HepG2 (cell line): ENCODE measurements around the gene ZNF506. TPM values are rescaled to one million over a fixed set of nuclear protein-coding genes. Genes with fewer than 3 reads are reported as not detected.

Experiments
- BCL3 ChIP-seq: sonication (generic); formaldehyde crosslinking; IDR thresholded peaks from 2 replicates; pipeline ENCODE4 v1.5.1; 2020; ENCODE audit warnings: mild to moderate bottlenecking, missing genetic modification reagents, moderate library complexity
- BCLAF1 ChIP-seq: fragments of 450-650 bp; IDR thresholded peaks from 2 replicates; pipeline ENCODE4 v1.6.1; 2017; ENCODE audit warnings: mild to moderate bottlenecking
- BRD4 ChIP-seq: sonication (generic); formaldehyde crosslinking; IDR thresholded peaks from 2 replicates; pipeline ENCODE4 v1.4.0; 2020; ENCODE audit warnings: missing genetic modification reagents
- EHMT2 ChIP-seq: fragments of 200-600 bp; sonication (generic); IDR thresholded peaks from 2 replicates; pipeline ENCODE4 v1.7.0; 2017; ENCODE audit warnings: antibody characterized with exemption, low read depth, low read length, borderline replicate concordance
- FIP1L1 ChIP-seq: fragments of 200-400 bp; formaldehyde crosslinking; IDR thresholded peaks from 2 replicates; pipeline ENCODE4 v1.6.1; 2018; ENCODE audit warnings: low read depth, mild to moderate bottlenecking, low read length, moderate library complexity, borderline replicate concordance; ENCODE audit not compliant: insufficient read depth
- GRHL1 ChIP-seq: sonication (generic); formaldehyde crosslinking; conservative IDR thresholded peaks from 2 replicates; pipeline ENCODE4 v1.8.0; 2022; ENCODE audit warnings: missing genetic modification reagents
- KAT8 ChIP-seq: IDR thresholded peaks from 2 replicates; pipeline ENCODE4 v1.6.1; 2016; ENCODE audit warnings: missing genetic modification reagents, missing compliant biosample characterization
- MEIS1 ChIP-seq: sonication (generic); formaldehyde crosslinking; IDR thresholded peaks from 2 replicates; pipeline ENCODE4 v1.9.0; 2021; ENCODE audit warnings: mild to moderate bottlenecking, missing genetic modification reagents, moderate library complexity, borderline replicate concordance
- PATZ1 ChIP-seq: sonication (generic); formaldehyde crosslinking; IDR thresholded peaks from 2 replicates; pipeline ENCODE4 v1.4.0; 2020; ENCODE audit warnings: missing genetic modification reagents
- SALL2 ChIP-seq: sonication (generic); formaldehyde crosslinking; IDR thresholded peaks from 2 replicates; pipeline ENCODE4 v1.8.1; 2023; ENCODE audit warnings: mild to moderate bottlenecking, missing genetic modification reagents, inconsistent platforms
- SMYD3 ChIP-seq: sonication (generic); formaldehyde crosslinking; IDR thresholded peaks from 2 replicates; pipeline ENCODE4 v1.8.1; 2023; ENCODE audit warnings: mild to moderate bottlenecking, missing genetic modification reagents
- SRF ChIP-seq: IDR thresholded peaks from 2 replicates; pipeline ENCODE4 v1.6.1; 2011; ENCODE audit warnings: mild to moderate bottlenecking, low read depth, low read length, moderate library complexity
- STAT5B ChIP-seq: sonication (generic); formaldehyde crosslinking; IDR thresholded peaks from 2 replicates; pipeline ENCODE4 v1.4.0; 2020; ENCODE audit warnings: missing genetic modification reagents
- ZBTB38 ChIP-seq: sonication (generic); formaldehyde crosslinking; IDR thresholded peaks from 2 replicates; pipeline ENCODE4 v1.5.1; 2020; ENCODE audit warnings: mild to moderate bottlenecking, missing genetic modification reagents
- ZFP36 ChIP-seq: fragments of 150-350 bp; IDR thresholded peaks from 2 replicates; pipeline ENCODE4 v1.6.1; 2018; ENCODE audit warnings: borderline replicate concordance, low read length, low read depth; ENCODE audit not compliant: partially characterized antibody
- ZNF441 ChIP-seq: sonication (generic); formaldehyde crosslinking; IDR thresholded peaks from 2 replicates; pipeline ENCODE4 v1.7.0; 2021; ENCODE audit warnings: missing genetic modification reagents, borderline replicate concordance
- ZNF512 ChIP-seq: sonication (generic); formaldehyde crosslinking; IDR thresholded peaks from 2 replicates; pipeline ENCODE4 v1.4.0; 2020; ENCODE audit warnings: mild to moderate bottlenecking, missing genetic modification reagents
- ZNF644 ChIP-seq: IDR thresholded peaks from 2 replicates; pipeline ENCODE4 v1.6.1; 2016; ENCODE audit warnings: low read depth
- ZNF891 ChIP-seq: sonication (generic); formaldehyde crosslinking; IDR thresholded peaks from 2 replicates; pipeline ENCODE4 v1.5.0; 2020; ENCODE audit warnings: mild to moderate bottlenecking, missing genetic modification reagents
- polyA plus RNA-seq, 8 experiments: library from polyadenylated mRNA; depleted of rRNA in 3 of 8; stranded (reverse) in 7 of 8; unstranded in 1 of 8; fragments of >200 nt; fragmentation: Illumina TruSeq in 4 of 8; extraction: Trizol in 4 of 8; gene quantifications; 2 replicates each; pipeline versions ENCODE4 v1.2.1 to v1.2.3, GENCODE V29; 2011 to 2016; ENCODE audit warnings: low read depth in 4 of 8, missing spikeins in 1 of 8, mixed read lengths in 1 of 8; ENCODE audit not compliant: insufficient read depth in 1 of 8
- total RNA-seq, 5 experiments: library from RNA; depleted of rRNA; stranded (reverse); fragments of >200 nt; fragmentation: Illumina TruSeq; extraction: Trizol; gene quantifications; 2 replicates each; pipeline ENCODE4 v1.2.3, GENCODE V29; 2016; ENCODE audit warnings: low read depth in 1 of 5

The ZNF506 gene
- total and polyA plus RNA-seq, 2 of the 13 experiments (the other 11 are each of a cell fraction or from before 2014, with no cell fraction given): not detected

GRCh38 chr19:19776206-19777008, 45.1 kb downstream of the ZNF506 start (continued):
- TF ChIP-seq ZNF512 (CRISPR knock-in tag): no peak
- TF ChIP-seq ZNF891 (CRISPR knock-in tag): no peak; the same call in 1 of the 2 replicates
- TF ChIP-seq SRF: no peak
- TF ChIP-seq MEIS1: peak; percentile 80; the same call in 1 of the 2 replicates
- TF ChIP-seq ZBTB38 (CRISPR knock-in tag): peak; percentile 64; the same call in 1 of the 2 replicates
- no peak for TF ChIP-seq BCL3 (CRISPR knock-in tag)
- TF ChIP-seq ZNF644 (CRISPR knock-in tag): peak; percentile 67; the same call in 1 of the 2 replicates
- TF ChIP-seq FIP1L1: peak; percentile 38; the same call in 1 of the 2 replicates
- TF ChIP-seq BRD4 (CRISPR knock-in tag): no peak
- no peak for TF ChIP-seq BCLAF1
- TF ChIP-seq EHMT2: peak; percentile 30; the same call in 1 of the 2 replicates
- TF ChIP-seq STAT5B: no peak; the same call in 1 of the 2 replicates
- TF ChIP-seq PATZ1 (CRISPR knock-in tag): peak; percentile 84
- TF ChIP-seq SMYD3 (CRISPR knock-in tag): no peak; the same call in 1 of the 2 replicates
- no peak; the same call in 1 of the 2 replicates for TF ChIP-seq SALL2 (CRISPR knock-in tag)
- TF ChIP-seq GRHL1 (CRISPR knock-in tag): no peak
- no peak for TF ChIP-seq ZFP36
- TF ChIP-seq ZNF441 (CRISPR knock-in tag): 0 out of 2 replicates have a peak, but pooled peaks have one; percentile 66
- peak; percentile 81 for TF ChIP-seq KAT8 (CRISPR knock-in tag)
